GM21390 (cell line): ENCODE results near the gene OR9Q1.
"Not testable (repeated sequence)": the region's sequence is repeated elsewhere in the genome, so short reads cannot be mapped to it uniquely, and the experiment has no call there.

ENCODE experiments used
- ATAC-seq: cut with Tn5 transposase; IDR thresholded peaks from one replicate; pipeline ENCODE4 v1.9.1; 2021; ENCODE audit not compliant: unreplicated experiment

The OR9Q1 gene

DNA sequence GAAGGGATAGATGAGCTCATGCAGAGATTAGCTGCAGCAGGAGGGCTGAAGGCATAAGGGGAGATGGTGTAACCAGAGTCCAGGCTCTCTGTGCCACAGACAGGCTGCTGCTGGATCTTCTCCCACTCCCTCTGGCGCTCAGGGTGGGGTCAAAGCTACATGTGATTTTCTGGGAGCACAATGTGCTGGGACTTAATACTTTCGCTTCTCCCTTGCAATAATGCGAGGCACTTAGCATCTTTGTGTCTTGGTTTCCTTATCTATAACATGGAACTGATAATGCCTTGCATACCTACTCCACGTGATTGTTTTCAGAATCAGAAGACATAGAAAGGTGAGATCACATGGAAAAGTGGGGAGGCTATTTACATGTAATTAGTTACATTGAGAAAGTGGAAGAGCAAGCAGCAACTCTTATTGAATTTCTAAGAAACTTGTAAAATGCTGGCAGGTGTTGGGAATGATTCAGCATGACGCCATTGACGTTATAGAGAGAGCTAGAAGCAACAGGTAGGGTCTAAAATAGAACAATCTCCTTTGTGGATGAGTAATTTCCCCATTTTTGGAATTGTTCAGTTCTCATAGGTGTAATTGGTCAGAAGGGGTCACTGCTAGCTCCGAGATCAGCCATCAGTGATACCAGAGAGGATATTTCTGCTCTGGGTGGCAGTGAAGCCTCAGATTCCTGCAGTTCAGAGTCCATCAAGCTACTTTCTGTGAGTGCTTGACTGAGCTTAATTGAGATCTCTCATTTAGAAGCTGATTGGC is 109.8 kb downstream of the OR9Q1 start:
- ATAC-seq = no peak

DNA sequence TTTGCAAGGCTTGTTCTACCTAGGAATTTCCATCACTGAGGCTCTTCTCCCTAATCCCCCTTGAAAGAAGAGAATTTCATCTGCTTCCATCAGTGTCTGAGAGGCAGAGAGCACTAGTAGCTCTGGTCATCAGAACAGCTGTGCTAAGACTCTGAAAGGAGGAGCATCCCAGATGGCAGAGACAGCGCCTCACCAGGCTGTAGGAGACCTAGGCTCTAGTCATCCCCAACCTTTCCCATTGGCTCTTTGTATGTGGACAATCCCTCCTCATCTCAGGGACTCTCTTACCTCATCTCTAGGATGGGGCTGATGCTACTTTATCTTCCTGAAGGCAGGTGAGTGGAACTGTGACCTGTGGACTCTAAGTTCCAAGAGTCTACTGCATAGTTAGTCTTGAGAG is 110.5 kb downstream of the OR9Q1 start:
- no peak for ATAC-seq

DNA sequence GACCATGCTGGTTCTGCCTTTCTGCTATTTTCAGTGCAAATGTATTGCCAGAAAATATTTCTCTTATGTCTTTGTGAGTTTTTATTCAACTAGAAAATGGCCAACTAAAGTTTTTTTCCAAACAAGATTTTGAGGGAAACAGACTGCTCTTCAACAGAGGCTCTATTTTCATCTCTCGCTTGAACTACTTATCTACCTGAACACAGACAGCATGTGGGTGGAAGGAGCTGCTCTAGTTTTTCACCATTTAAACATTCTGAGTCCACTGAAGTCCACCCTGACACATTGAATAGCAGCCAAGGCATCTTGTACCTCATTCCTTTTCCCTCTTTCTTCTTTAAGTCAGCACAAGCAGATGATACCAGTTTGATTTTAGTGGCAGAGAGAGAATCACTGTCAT is 111.5 kb downstream of the OR9Q1 start:
- no peak for ATAC-seq

DNA sequence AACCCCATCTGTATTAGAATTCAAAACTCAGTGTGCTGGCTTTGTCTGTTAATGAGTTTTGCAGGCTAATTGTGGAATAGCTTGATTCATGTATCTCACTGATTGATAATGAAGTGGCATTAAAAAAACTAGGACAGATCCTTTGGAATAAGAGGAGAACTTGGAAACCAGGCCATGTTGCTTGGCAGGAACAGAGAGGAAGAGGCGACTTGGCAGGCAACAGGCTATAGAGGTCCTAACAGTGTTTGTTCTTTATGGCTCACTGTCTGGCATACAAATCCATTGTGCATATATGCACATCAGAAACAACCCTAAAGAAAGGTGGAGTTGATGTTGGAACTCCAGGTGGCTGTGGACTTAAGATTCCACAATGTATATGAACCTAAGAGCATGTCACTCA is 119.1 kb downstream of the OR9Q1 start:
- ATAC-seq = no peak

DNA sequence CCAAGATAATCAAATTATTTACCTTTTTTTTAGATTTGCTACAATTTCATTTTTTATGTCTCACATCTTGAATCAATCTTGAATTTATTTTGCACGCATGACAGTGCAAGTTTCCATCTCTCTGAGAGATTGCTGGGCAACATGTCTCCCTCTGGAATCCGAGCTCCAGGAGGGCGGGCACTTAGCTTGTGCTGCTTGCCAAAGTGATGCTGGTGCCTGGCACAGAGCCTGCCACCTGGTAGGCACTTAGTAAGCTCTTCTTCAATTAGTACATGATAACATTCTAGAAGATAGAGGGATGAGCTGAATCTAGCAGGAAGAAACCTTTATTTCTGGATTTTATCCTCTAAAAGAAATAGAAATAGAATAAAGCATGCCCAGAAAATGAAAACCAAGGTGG is 129.1 kb downstream of the OR9Q1 start:
- ATAC-seq = no peak

DNA sequence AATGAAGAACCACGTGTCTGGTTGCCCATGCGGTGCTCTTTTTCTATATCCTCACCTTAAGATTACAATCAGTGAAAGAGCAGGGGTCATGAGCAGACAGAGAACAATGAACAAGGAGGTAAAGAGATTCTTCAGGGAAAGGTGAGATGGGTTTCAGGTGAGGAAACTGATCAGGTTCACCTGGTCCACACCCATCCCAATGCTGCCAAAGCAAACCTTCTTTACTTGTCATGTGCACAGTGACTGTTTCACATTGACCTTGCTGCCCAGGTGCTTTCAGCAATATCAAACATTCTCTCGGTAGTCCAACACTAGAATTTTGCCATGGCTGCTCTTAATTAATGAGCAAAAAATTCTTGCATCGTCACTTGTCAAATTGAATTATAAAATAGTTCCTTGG is 140.7 kb downstream of the OR9Q1 start:
- ATAC-seq = no peak

DNA sequence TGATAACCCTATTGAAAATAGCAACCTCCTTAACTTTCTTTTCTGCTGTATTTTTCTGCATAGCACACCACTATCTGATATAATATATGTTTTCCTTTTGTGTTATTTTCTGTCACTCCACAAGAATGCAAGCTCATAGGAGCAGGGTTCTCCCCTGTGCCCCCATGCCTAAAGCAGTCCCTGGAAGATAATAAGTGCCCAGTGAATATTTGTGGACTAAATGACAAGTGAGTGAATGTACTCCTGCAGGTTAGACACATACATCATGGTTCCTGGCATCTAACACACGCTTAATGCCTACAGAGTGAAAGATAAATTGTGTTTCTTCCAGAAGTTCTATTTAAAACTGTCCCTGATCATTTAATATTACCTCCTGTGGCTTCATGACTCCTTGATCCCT is 141.3 kb downstream of the OR9Q1 start:
- no peak for ATAC-seq

DNA sequence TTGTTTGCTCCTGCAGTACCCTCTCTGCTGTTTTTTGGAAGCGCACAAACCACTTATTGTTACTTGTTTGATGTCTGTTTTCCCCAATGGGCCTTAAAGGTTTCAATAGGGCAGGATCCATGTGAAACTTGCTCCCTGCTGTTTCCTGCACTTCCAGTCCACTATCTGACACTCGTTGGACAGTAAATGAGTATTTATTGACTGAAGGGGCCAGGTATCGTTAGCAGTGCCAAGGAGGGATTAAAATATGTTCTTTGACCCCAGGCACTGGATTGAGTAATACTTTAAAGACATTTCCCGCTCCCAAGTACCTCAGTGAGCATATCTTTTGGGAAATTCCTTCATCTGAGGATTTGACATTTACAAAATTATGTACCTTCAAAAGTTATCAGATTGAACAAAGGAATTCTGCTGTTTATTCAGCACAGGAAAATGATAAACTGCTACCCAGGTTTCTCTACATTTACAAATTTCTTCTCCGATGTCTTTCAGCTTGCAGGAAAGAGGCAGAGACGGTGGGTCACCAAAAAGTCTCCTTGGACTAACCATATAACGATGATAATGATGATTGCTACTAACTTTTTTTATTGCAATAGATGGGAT is 141.9 kb downstream of the OR9Q1 start:
- no peak for ATAC-seq

DNA sequence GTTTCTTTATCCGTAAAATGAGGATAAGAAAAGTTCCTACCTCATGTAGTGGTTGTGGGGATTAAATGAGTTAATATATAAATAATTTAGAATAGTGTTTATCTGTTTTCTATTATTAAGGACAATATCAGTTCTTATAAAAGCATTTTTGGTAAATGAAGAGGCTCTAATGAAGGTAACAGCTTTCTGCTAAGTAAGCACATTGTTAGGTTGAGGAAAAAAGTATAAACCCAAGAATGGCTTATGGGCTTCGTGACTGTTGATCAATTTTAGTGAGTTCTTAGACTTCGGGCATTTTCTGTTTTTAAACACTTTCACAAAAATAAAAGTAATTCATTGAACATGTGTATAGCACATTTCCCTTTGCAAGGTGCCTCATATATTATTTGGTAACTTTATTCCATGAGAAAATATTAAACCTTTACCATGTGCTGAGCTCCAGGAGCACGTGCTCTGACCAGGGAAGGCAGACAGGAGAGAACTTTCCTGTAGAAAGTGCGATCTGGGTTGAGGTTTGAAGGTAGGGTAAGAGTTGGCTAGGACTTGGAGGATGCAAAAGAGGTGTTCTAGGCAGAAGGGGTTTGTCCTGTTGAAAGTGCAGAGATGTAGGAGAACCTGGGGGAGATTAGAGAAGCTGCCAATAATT is 153.9 kb downstream of the OR9Q1 start:
- ATAC-seq = no peak

DNA sequence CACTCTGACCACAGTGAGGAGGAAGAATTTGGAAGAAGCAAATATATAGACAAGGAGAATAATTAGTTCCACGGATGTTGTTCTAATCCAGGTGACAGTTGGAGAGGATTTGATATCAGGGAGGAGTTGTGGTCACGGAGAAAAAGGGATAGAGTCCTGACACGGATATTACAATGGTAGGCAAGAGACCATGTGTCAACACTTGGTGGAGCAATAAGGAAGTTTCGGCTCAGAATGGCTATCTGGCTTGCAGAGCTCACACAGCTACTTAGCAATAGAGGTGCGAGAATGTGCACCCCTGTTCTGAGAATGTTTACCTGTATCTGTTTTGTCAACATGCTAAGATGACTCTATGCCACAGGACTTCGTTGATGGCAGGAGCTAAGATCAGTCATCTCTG is 154.8 kb downstream of the OR9Q1 start:
- ATAC-seq = no peak

DNA sequence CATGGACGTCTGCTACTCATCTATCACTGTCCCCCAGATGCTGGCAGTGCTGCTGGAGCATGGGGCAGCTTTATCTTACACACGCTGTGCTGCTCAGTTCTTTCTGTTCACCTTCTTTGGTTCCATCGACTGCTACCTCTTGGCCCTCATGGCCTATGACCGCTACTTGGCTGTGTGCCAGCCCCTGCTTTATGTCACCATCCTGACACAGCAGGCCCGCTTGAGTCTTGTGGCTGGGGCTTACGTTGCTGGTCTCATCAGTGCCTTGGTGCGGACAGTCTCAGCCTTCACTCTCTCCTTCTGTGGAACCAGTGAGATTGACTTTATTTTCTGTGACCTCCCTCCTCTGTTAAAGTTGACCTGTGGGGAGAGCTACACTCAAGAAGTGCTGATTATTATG is 156.0 kb downstream of the OR9Q1 start:
- ATAC-seq = no peak

DNA sequence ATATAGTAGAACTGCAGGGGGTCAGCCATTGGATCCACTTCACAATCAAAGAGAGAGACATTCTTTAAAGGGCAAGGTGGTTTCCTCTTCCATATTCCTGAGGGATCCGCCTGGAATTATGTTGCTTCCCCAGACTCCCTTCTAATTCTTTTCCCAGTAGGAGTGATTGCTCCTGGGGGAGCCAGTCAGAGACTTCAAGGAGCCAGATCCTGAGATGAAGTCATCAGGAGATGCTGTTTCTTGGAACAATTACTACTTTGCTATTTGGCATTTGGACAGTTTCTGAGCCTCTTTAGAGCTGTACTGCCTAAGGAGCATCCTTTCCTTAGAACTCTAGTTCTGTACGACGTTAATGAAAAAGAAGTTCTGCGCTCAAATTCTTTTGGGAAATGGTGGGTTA is 163.3 kb downstream of the OR9Q1 start:
- ATAC-seq = no peak

DNA sequence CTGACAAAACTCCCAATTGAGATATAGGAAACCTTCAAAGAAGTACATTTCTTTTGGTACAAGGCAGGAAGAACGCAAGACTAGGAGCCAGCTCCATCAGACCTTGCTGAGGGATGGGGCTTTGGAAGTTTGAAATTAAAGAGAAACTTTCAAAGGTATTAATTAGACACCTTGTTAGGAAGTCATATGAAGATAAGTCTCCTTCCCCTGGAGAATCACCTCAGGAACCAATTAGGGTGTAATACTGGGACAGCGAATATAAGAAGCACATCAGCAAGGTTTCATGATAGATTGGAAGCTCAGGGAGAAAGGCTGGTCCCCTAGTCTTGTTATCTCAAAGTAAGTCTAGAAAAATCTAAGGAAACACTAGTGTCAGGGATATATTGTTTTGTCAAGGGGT is 165.1 kb downstream of the OR9Q1 start, which contains the start of gene OR9Q2:
Gene OR9Q2 (plus strand): TSS at position 301 of the 400 bp plus-strand sequence. CDS start 1,421 bp downstream, outside the sequence.
- no peak for ATAC-seq

DNA sequence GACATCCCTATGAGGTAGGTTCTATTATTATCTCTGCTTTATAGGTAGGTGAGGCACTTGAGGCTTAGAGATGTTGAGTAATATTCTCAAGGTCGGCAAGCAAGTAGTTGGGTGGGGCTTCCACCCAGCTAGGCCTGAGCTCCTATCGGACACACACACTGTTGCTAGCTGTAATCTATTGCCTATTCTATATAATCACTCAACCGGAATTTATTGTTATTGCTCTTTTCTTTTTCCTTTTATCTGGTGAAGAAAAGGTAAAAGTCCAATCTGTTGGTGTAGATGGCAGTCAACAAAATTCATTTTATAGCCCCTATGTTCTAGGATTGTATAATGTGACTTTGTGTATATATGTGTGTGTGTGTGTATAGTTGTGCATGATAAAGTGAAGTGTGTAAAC is 168.5 kb downstream of the OR9Q1 start:
- no peak for ATAC-seq

DNA sequence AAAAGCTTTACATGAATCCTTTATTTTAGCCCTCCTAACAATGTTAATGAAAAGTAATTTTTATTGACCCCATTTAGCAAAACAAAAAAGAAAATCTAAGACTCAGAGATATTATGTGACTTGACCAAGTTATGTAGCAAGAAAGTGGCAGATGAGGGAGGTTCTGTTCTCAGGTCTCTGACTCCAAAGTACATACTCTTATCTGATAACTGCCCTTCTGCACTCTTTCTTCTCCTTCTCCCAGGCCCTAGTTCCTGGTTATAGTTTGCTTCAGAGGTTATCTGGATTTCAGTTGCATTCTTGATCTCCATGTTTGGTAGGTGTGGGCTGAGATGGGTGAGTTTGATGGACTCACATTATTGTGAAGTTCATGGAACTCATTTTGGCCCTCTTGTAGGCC is 169.7 kb downstream of the OR9Q1 start:
- ATAC-seq = no peak

DNA sequence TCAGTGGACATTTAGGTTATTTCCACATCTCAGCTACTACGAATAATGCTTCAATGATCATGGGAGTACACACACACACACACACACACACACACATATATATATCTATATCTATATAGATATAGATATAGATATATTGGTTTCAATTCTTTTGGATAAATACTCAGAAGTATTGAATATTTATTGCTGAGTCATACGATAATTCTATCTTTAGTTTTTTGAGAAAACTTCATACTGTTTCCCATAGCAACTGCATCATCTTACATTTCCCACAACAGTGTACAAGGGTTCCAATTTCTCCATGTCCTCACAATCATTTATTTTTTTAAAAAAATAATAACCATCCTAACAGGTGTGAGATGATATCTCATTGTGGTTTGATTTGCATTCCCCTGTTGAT is 172.3 kb downstream of the OR9Q1 start:
- ATAC-seq = no peak

DNA sequence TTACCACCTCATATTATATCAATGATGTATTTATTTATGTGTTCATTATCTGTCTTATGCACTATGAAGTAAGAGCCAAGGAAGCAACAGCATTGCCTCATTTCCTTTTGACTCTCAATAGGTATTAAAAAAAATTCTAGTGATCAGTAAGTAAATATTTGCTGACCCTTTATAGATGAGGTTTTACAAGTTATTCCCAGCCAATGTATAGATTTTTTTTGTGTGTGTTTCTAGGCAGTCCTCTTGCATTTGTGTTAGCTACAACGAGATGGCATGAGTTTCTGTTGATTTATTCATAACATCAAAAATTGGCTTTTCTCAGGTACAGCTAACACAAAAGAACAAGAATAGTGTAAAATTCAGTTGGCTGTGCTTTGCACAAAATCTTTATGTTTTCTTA is 175.6 kb downstream of the OR9Q1 start:
- ATAC-seq = no peak

DNA sequence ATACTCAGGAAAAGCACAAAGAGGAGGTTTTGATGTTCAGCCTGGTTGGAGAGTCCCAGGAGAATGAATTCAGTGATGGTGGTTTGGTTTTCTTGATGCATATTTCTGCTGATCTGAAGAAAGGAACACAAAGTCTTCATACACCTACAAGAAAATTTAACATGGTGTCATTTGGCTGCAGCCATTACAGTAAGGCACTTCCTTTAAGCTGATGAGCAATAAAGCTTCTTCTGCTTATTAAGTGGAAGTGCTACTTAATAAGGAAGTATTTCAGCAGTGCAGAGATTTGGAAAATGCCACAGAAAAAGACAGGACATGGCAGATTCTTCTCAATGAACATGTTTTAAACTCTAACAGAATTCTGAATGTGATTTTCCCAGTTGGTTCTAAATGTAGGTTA is 180.4 kb downstream of the OR9Q1 start, which contains the start of gene OR1S2:
Gene OR1S2 (minus strand): TSS at position 101 of the 400 bp plus-strand sequence. CDS start 0 bp downstream, at position 101.
- no peak for ATAC-seq

DNA sequence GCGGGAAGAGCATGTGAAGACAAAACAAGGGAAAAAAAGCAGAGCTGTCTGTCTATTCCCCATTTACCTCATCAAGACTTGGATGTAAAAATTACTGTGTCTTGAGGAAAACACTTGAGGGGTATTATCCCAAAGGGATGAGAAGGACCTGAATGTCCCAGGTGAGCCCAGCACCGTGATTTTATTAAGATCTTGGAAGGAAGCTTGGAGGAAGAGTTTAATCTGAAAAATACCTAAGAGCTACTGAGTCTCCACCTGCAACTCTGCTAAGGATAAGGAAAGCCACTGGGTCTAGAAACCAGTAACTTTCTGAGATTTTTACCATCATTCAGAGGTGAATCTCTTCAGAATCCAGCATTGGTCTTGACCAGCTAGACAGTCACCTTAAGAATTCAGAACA is 188.7 kb downstream of the OR9Q1 start, which contains the start of gene OR1S1:
Gene OR1S1 (plus strand): TSS at position 301 of the 400 bp plus-strand sequence.
- ATAC-seq = not testable (repeated sequence)

DNA sequence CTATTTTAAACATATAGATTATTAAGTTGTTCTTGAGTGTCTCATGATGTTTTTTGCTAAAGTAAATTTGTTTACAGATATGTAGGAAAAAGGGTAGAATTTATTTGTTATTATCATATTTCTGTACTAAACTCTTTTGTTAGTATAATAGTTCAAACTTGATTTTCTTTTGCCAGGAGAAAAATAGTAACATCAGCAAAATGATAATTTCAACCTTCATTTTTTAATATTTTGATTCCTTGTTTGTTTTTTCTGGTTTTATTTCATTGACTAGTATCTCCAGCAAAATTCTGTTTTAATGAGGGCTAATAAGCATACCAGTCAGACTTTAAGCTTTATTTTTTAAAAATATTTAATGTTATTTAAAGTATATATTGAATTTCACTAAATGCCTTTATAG is 192.8 kb downstream of the OR9Q1 start:
- ATAC-seq = no peak

DNA sequence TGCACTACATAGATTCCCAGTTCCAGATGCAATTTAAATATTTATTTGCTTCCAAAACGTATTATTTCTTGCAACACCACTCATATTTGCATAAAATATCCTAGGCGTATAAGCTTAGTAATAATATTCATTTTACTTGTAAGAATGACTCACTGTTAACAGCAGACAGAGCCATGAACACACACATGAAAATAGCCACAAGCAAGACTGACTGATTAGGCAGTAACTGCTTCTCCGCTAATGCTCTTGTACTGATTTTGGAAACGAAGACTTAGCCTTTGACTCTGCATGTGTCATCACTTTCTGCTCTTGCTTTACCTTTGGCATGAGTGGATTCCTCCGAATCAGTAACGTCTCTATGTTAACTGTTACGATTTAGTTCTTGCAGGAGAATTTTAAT is 199.0 kb downstream of the OR9Q1 start:
- ATAC-seq = no peak
